ENCODE results near the gene SLC12A1.

DNA sequence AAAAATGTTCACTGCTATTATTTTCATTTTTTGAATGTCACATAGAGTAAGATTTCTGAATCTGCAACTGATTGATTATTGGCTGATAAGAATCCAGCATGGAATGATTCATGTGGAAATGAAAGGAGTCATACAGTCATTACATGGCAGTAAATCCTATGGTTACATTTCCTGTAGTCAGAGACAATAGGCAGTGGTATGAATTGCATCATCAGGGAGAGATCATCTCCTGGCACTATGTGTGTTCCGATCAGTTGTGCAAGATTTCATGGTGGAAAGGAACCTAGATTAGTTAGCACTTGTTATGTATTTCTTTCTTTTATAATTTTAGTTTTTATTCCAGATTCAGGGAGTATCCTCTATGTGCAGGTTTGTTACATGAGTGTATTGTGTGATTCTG lies 38.8 kb downstream of the SLC12A1 start:
- TF ChIP-seq, protein P1, sequence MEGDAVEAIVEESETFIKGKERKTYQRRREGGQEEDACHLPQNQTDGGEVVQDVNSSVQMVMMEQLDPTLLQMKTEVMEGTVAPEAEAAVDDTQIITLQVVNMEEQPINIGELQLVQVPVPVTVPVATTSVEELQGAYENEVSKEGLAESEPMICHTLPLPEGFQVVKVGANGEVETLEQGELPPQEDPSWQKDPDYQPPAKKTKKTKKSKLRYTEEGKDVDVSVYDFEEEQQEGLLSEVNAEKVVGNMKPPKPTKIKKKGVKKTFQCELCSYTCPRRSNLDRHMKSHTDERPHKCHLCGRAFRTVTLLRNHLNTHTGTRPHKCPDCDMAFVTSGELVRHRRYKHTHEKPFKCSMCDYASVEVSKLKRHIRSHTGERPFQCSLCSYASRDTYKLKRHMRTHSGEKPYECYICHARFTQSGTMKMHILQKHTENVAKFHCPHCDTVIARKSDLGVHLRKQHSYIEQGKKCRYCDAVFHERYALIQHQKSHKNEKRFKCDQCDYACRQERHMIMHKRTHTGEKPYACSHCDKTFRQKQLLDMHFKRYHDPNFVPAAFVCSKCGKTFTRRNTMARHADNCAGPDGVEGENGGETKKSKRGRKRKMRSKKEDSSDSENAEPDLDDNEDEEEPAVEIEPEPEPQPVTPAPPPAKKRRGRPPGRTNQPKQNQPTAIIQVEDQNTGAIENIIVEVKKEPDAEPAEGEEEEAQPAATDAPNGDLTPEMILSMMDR (conservative IDR thresholded peaks at IDR 0.05; ENCODE audit: low read length), result no peak
- no peak for TF ChIP-seq EZH2phosphoT487 (IDR thresholded peaks at IDR 0.05; ENCODE audit: borderline replicate concordance, low read depth, low read length)

Measured in OCI-LY7 (cell line).